ENCODE results near the gene UNC13C. TPM values are rescaled to one million over a fixed set of nuclear protein-coding genes. Genes with fewer than 3 reads are reported as not detected.

The UNC13C gene
- polyA plus RNA-seq, 1 of the 3 experiments (the other 2 are of a cell fraction), result not detected

DNA sequence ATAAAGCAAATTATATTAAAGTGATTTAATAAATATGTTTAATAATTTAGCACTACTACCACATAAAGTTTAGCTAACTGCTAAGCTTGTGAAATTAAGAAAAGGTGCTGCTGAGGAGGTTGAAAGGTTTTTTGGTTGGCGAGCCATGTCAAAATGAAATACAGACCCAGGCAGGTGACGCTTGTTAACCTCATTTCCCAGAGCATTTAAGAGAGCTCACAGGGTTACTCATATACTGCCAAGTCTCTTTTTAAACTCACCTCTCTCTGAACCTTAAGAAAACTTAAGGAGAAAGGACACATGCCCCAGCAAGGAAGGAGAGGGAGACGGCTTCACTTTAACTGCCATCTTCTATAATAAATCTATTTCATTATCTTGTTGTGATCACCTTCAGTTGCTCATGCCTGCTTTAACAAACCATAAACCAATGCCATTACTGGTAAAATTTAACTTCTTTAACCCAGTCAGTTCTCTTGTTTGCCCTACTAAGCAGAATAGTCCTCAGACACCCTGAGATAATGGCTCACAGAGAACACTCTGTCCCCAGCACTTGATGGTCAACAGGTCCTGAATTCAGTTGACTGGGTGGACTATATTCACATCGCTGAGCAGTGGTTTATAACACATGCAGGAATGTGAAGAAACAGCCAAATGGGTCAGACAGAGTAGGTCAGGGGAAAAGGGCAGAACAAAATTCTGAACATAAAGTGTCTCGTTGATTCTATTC lies 540.1 kb downstream of the UNC13C start (continued):
- TF ChIP-seq, protein P1, sequence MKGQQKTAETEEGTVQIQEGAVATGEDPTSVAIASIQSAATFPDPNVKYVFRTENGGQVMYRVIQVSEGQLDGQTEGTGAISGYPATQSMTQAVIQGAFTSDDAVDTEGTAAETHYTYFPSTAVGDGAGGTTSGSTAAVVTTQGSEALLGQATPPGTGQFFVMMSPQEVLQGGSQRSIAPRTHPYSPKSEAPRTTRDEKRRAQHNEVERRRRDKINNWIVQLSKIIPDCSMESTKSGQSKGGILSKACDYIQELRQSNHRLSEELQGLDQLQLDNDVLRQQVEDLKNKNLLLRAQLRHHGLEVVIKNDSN (IDR thresholded peaks at IDR 0.05; ENCODE audit: borderline replicate concordance, low read depth), result no peak

DNA sequence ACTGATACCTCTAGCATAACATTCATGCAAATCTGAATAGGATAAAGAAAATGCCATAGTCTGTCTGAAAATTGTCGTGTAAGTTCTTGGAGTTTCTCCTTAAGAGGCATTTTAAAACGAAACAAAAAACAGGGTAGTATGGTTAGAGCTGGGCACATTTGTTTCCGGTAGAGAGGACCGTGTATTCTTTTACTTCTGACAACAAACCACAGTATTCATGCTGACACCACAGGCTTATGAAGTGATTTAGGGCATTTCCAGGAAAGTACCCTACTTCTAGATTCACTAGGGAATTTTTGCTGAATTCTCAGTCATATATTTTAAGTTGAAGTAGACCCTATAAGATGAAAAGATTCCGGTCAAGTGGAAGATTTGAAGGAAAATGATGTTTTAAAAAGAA lies 541.3 kb downstream of the UNC13C start:
- H3K4me2 ChIP-seq, result no peak overlapping the region
- POLR2A ChIA-PET, result no interaction called here
- H3K9me3 ChIP-seq, result no peaks in the 10 kb centered on the region
- no peaks in the 10 kb centered on the region for H3K27me3 ChIP-seq (ENCODE audit: insufficient read depth)
- H3K36me3 ChIP-seq (replicated peaks in 1 of 2; ENCODE audit: control insufficient read depth in 1 of 2, insufficient read depth in 2 of 2, low read length in 1 of 2), result no peaks in the 10 kb centered on the region
- CTCF ChIA-PET, result no interaction called here
- no peaks in the 10 kb centered on the region for H3F3A ChIP-seq (replicated peaks; ENCODE audit: insufficient read depth)
- TF ChIP-seq RCOR1 (IDR thresholded peaks at IDR 0.05; ENCODE audit: low read length) (no peak), RFX5 (IDR thresholded peaks at IDR 0.05; ENCODE audit: low read length) (no peak), RXRA (IDR thresholded peaks at IDR 0.05; ENCODE audit: borderline replicate concordance, low read depth) (no peak), TEAD4 (IDR thresholded peaks at IDR 0.05; ENCODE audit: borderline replicate concordance, insufficient read depth) (no peak), FOXJ3 (CRISPR knock-in tag; IDR thresholded peaks at IDR 0.05) (no peak), RAD21 (IDR thresholded peaks at IDR 0.05; ENCODE audit: low read length) (no peak), FOSL2 (IDR thresholded peaks at IDR 0.05; ENCODE audit: borderline replicate concordance, low read depth) (no peak), ELF1 (IDR thresholded peaks at IDR 0.05) (no peak), TCF12 (IDR thresholded peaks at IDR 0.05) (no peak)
- TF ChIP-seq, protein P2, sequence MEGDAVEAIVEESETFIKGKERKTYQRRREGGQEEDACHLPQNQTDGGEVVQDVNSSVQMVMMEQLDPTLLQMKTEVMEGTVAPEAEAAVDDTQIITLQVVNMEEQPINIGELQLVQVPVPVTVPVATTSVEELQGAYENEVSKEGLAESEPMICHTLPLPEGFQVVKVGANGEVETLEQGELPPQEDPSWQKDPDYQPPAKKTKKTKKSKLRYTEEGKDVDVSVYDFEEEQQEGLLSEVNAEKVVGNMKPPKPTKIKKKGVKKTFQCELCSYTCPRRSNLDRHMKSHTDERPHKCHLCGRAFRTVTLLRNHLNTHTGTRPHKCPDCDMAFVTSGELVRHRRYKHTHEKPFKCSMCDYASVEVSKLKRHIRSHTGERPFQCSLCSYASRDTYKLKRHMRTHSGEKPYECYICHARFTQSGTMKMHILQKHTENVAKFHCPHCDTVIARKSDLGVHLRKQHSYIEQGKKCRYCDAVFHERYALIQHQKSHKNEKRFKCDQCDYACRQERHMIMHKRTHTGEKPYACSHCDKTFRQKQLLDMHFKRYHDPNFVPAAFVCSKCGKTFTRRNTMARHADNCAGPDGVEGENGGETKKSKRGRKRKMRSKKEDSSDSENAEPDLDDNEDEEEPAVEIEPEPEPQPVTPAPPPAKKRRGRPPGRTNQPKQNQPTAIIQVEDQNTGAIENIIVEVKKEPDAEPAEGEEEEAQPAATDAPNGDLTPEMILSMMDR (IDR thresholded peaks at IDR 0.05), result no peak
- TF ChIP-seq, protein P3, sequence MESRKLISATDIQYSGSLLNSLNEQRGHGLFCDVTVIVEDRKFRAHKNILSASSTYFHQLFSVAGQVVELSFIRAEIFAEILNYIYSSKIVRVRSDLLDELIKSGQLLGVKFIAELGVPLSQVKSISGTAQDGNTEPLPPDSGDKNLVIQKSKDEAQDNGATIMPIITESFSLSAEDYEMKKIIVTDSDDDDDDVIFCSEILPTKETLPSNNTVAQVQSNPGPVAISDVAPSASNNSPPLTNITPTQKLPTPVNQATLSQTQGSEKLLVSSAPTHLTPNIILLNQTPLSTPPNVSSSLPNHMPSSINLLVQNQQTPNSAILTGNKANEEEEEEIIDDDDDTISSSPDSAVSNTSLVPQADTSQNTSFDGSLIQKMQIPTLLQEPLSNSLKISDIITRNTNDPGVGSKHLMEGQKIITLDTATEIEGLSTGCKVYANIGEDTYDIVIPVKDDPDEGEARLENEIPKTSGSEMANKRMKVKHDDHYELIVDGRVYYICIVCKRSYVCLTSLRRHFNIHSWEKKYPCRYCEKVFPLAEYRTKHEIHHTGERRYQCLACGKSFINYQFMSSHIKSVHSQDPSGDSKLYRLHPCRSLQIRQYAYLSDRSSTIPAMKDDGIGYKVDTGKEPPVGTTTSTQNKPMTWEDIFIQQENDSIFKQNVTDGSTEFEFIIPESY (IDR thresholded peaks at IDR 0.05; ENCODE audit: borderline replicate concordance, low read depth), result no peak
- TF ChIP-seq, protein P4, sequence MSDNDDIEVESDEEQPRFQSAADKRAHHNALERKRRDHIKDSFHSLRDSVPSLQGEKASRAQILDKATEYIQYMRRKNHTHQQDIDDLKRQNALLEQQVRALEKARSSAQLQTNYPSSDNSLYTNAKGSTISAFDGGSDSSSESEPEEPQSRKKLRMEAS (IDR thresholded peaks at IDR 0.05; ENCODE audit: low read depth), result no peak
- TF ChIP-seq, protein P5, sequence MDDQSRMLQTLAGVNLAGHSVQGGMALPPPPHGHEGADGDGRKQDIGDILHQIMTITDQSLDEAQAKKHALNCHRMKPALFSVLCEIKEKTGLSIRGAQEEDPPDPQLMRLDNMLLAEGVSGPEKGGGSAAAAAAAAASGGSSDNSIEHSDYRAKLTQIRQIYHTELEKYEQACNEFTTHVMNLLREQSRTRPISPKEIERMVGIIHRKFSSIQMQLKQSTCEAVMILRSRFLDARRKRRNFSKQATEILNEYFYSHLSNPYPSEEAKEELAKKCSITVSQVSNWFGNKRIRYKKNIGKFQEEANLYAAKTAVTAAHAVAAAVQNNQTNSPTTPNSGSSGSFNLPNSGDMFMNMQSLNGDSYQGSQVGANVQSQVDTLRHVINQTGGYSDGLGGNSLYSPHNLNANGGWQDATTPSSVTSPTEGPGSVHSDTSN (IDR thresholded peaks at IDR 0.05), result no peak
- WGBS (ENCODE audit: low lambda C conversion rate), result 3% methylated on average over 5 of the region's 5 CpGs
- DNase-seq, result no peak
- no peaks in the 10 kb centered on the region for H3K4me1 ChIP-seq (ENCODE audit: control insufficient read depth in 1 of 2, insufficient read depth in 2 of 2, low read depth in 1 of 2, low read length in 1 of 2)
- no peak overlapping the region for H3K27ac ChIP-seq (ENCODE audit: low read depth in 2 of 2, low read length in 1 of 2)
- H3K9me2 ChIP-seq, result no peaks in the 10 kb centered on the region
- H3K4me3 ChIP-seq (ENCODE audit: low read depth in 2 of 2, low read length in 1 of 2), result no peak overlapping the region
- H4K20me1 ChIP-seq (ENCODE audit: insufficient read depth), result no peaks in the 10 kb centered on the region
- no peak overlapping the region for H2AFZ ChIP-seq (ENCODE audit: low read depth)
- H3K9ac ChIP-seq, result no peak overlapping the region
- H3K79me2 ChIP-seq (ENCODE audit: insufficient read depth), result no peaks in the 10 kb centered on the region
